Colon (tissue), 2 donors: ENCODE data around the gene STXBP3.

Source experiments
- FAIRE-seq: peaks from 2 replicates; lab custom pipeline; 2012; peaks lifted over from hg19 to GRCh38; lab: Jason Lieb, UNC
- donor health status: control.
- donor health status: control.

The STXBP3 gene

GRCh38 chr1:108808438-108808837 lies 62.0 kb downstream of the STXBP3 start:
- no peak for FAIRE-seq

DNA sequence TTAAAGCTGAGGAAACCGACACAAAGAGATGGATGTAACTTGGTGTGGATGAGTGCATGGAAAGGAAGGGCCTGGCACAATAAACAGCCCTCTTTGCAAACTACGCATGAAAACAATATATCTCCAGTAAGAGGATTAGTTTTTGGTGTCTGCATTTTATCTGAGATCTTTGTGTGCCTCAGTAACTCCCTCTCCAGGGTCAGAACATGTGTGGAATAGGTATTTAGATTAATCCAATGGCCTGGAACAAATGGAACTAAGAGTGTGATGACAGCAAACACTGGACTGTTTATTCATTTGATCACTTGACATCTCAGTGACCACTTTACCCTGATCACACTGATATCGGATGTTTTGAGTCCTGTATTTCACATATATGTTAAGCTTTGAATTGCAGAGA lies 65.1 kb downstream of the STXBP3 start:
- no peak for FAIRE-seq

- FAIRE-seq = no peak
These were observed 66.9 kb downstream of the STXBP3 start for GRCh38 chr1:108813326-108813725.

DNA sequence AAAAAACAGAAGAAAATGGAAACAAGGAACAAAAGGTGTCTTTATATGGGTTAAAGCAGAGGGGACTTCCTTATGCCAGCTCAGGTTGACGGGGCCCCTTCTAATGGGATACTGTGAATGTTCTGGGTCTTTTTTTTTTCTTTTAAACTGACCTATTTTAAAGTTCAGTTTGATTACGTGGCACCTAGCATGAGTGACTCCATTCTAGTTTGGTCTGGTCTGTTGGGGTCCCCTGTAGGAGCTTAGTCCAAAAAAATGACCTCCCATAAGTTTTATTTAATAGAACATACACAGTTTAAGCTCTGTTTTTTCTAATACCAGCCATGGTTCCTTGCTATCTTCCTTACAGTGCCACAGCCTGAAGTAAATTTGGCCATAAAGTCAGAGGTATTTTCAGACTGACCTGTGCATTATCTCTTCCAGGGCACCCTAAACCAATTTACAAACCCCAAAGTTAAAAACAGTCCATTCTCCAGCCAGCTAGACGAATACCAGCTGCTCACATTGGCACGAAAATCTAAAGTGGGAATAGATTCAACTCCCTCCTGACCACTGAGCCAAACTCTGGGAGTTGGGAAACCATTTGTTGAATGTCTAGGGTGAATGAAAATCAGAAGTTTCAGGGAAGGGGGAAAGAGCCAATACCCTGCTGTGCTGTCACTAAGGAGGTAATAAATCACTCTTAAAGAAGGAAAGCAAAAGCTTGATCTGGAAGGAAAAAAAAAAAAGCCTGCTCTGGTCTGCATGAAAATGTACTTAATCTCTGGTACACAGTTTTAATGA lies 68.1 kb downstream of the STXBP3 start:
- no peak for FAIRE-seq

DNA sequence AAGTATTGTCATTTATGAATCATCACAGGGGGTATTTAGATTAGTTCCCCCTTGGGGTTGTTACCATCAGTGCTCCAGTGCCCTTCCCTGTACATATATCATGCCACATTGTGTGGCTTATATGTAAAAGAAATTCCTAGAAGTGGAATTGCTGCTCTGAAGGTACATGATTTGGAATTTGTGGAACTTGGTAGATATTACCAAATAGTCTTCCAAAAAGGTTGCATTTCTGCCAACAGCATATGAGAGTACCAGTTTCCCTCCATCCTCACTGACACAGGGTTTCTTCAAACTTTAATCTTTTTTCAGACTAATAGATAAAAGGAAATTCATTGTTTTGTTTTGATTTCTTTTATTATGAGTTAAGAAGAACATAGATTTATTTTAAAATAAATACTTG lies 69.1 kb downstream of the STXBP3 start:
- no peak for FAIRE-seq

GRCh38 chr1:108816049-108816893 lies 69.8 kb downstream of the STXBP3 start:
- no peak for FAIRE-seq

DNA sequence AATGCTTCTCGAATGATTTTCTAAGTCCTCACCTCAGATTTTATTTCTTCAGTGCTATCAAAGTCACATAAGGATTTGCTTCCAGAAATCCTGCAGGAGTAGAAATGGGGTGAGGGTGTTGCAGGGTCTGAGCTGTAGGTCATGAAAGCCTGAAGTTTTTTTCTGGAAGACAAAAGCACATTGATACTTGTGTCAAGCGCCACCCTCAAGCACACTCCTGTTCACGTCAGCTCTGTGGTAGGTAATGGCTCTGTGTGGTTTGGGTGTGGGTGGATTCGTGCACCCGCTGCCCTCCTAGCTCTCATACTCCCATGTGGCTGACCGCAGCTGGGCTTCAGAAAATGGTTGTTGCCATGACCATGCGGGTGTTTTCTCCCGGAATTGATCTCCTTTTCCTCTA lies 70.5 kb downstream of the STXBP3 start:
- no peak for FAIRE-seq

DNA sequence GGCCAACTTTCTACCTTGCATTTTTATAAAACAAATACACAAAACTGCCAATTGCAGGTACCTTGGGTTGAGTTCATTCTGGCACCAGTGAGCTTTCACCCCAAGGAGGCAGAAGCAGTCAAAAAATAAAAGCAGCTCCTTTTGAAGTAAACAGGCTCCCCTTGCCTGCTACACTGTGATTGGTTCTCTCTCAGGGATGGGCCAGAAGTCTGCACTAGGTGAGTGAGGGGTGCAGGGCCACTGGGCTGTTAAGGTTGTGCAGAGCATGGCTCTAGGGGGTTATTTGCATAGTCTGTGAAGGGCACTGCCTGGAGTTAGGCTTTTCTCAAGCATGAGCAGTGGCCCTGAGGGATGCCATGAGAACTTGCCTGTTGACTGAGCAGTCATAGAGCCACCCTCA lies 71.3 kb downstream of the STXBP3 start:
- no peak for FAIRE-seq

- no peak for FAIRE-seq
These were observed 73.4 kb downstream of the STXBP3 start for GRCh38 chr1:108819878-108820277.

DNA sequence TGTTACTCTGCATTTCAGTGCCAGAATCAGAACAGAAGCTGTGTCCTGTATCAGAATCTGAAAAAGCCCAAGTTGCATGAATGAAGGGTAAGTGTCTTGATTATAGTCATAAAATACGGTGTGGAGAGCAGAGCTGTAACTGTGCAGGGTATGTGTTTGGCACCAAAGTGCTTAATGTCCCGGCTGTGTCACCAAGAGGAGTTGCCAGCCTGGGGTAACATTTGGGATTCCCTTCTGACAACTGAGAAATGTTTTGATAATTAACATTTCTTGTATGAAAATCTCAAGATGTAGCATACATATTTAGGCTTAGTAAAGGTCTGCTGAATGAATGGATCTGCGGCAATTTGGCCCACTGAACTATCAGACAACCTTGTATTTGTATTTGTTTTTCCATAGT lies 77.2 kb downstream of the STXBP3 start:
- no peak for FAIRE-seq

GRCh38 chr1:108824051-108824450 lies 77.6 kb downstream of the STXBP3 start:
- FAIRE-seq = no peak

- FAIRE-seq = no peak
These were observed 79.7 kb downstream of the STXBP3 start for GRCh38 chr1:108826081-108826635.

GRCh38 chr1:108828074-108828961 lies 81.8 kb downstream of the STXBP3 start:
- no peak for FAIRE-seq

- no peak for FAIRE-seq
These were observed 83.0 kb downstream of the STXBP3 start for GRCh38 chr1:108829498-108829916.

DNA sequence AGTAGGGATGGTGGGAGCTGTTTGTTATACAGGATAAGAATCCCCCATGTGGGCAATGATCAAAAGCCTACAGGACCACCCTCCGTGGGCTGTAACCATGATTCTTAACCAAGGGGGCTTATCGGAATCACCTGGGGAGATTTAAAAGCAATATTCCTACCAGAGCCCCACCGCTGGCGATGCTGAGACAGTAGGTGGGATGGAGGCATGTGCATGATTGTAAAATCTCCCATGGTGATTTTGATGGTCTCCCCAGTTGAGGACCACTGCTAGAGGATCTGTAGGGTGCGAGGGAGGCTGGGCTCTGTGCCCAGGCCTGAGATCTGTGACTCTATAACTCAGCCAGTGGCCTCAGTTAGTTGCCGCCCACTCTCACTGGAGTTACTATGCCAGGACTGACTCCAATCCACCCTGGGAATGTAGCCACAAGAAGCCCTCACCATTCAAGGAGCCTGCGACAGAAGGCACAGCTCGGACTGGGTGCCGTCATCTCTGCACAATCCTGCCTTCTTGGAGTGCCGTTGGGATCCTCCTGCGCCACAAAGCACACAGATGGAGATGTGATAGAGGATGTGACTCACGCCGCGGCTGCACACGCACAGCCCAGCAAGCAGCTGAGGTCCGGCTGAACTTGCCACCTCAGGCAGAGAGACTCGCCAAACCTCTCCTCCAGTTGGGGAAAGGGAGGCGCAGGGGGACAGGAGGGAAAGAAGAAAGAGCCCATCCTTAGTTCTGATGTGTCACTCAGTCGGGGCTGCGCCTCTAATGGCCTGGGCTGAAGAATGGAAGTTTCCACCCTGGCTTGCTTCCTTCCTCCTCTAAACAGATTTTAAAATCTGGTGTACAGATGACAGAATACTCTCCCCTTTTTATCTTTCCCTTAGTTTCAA lies 83.9 kb downstream of the STXBP3 start:
- FAIRE-seq = no peak

GRCh38 chr1:108831225-108831624 lies 84.8 kb downstream of the STXBP3 start:
- no peak for FAIRE-seq

GRCh38 chr1:108832929-108833328 lies 86.5 kb downstream of the STXBP3 start:
- no peak for FAIRE-seq

- FAIRE-seq = no peak
These were observed 95.2 kb downstream of the STXBP3 start for GRCh38 chr1:108841703-108842102.

DNA sequence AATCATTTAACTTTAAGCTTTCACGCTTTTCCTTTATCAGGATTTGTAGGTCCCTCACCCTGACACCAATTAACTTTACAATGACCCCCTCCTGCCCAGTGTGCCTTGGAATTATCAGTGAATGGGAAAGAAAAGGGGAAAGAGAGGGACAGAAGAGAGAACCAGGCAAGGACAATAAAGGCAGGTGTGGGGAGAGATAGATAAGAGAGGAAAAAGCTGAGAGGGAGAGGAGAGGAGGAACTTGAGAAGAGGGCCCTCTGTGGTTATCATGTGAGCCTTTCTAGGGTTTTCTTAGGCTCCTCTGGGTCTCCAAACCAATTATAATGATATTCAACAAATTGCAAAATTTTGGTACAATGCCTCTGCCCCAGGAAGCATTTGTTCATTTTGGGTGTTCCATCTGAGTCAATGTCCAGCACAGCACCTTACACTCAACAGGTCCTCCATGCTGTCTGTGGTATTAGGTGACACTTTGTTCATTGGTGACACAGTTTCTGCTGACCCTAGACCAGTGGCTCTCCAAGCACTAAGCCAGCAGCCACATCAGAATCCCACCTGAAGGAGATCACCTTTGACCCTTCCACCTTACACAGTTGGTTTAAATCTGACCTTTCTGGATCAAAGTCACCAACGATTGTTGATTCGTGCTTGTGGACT lies 96.2 kb downstream of the STXBP3 start:
- FAIRE-seq = no peak

- FAIRE-seq = no peak
These were observed 97.1 kb downstream of the STXBP3 start for GRCh38 chr1:108843390-108844137.
